Activated T-cell treated with anti-CD3 and anti-CD28 coated beads, Interleukin-2, amount 50 U/mL, for 72 hours (primary cell): Measurements from ENCODE around the gene PCSK6. TPM values are rescaled to one million over a fixed set of nuclear protein-coding genes. Genes with fewer than 3 reads are reported as not detected.

ENCODE experiments used
- ATAC-seq, 2 donors: fragments of 150-1000 bp; cut with Tn5 transposase; replicated peaks in 1 of 2; 2 replicates each; pipeline ENCODE4 v1.10.0; 2021; ENCODE audit warnings: moderate library complexity in 2 of 2, mild to moderate bottlenecking in 1 of 2
- DNase-seq, 2 donors: peaks; one replicate each; pipeline ENCODE4 v3.0.0; 2021 to 2022; ENCODE audit warnings: mixed read lengths in 1 of 2
- H3K27ac Mint-ChIP-seq: one replicate; pipeline ENCODE4 v1.8.0; 2022; ENCODE audit warnings: mild to moderate bottlenecking, moderate library complexity, mixed read lengths
- H3K27me3 Mint-ChIP-seq: one replicate; pipeline ENCODE4 v1.8.0; 2022; ENCODE audit warnings: low read depth, mixed read lengths
- H3K36me3 Mint-ChIP-seq, 2 donors: one replicate each; pipeline ENCODE4 v1.8.0; 2022; ENCODE audit warnings: mixed read lengths in 2 of 2, mild to moderate bottlenecking in 1 of 2; ENCODE audit not compliant: insufficient read depth in 2 of 2
- H3K4me1 Mint-ChIP-seq: one replicate; pipeline ENCODE4 v1.8.0; 2022; ENCODE audit warnings: low read depth, mixed read lengths
- H3K4me3 Mint-ChIP-seq, 2 donors: one replicate each; pipeline ENCODE4 v1.8.0; 2022; ENCODE audit warnings: mild to moderate bottlenecking in 2 of 2, mixed read lengths in 2 of 2, moderate library complexity in 2 of 2
- H3K9me3 Mint-ChIP-seq, 2 donors: one replicate each; pipeline ENCODE4 v1.8.0; 2022; ENCODE audit warnings: mixed read lengths in 2 of 2
- total RNA-seq, 2 donors: library from RNA; stranded (reverse); gene quantifications; one replicate each; pipeline ENCODE4 v1.2.3, GENCODE V29; 2022

PCSK6 gene
- total RNA-seq, 2 donors from 2014 or later, result 0.51 to 2.3 TPM

DNA sequence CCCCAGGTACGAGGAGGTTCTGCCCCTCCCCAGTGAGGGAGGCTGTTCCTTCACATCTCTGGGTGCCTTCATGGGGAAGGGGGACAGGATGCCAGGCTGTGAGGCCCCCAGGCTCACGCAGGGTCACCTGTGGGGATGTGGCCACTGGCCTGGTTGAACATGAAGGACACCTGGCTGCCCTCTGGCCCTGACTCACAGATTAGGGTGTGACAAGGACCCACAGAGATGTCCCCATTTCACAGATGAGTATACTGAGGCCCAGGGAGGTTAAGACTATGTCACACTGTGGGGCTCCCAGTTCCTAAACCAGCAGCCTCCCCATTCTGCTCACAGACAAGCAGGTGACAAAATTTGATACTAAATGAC is 42.4 kb downstream of the PCSK6 start:
- peaks cover 5% of the 10 kb centered on the region for H3K4me1 Mint-ChIP-seq
- H3K4me3 Mint-ChIP-seq, result no peak overlapping the region
- no peak for DNase-seq
- H3K27me3 Mint-ChIP-seq, result peaks cover 32% of the 10 kb centered on the region
- no peaks in the 10 kb centered on the region for H3K36me3 Mint-ChIP-seq
- no peak for ATAC-seq
- peaks cover 2% of the 10 kb centered on the region in 2 donors for H3K9me3 Mint-ChIP-seq
- no peak overlapping the region for H3K27ac Mint-ChIP-seq

- ATAC-seq (peak; percentile 41 to 63), DNase-seq (no peak)
- Mint-ChIP-seq H3K27ac (no peak overlapping the region), H3K9me3 (peaks cover 2% of the 10 kb centered on the region in 2 donors), H3K4me1 (peaks cover 6% of the 10 kb centered on the region), H3K27me3 (peaks cover 28% of the 10 kb centered on the region), H3K36me3 (no peaks in the 10 kb centered on the region), H3K4me3 (no peak overlapping the region)
Observed at GRCh38 chr15:101446518-101447167, 42.9 kb downstream of the PCSK6 start.

GRCh38 chr15:101445562-101446517 is 43.7 kb downstream of the PCSK6 start:
- peaks cover 2% of the 10 kb centered on the region in 2 donors for H3K9me3 Mint-ChIP-seq
- peaks cover 28% of the 10 kb centered on the region for H3K27me3 Mint-ChIP-seq
- ATAC-seq, result peak; percentile 39 to 43
- no peak overlapping the region for H3K4me3 Mint-ChIP-seq
- no peak overlapping the region for H3K27ac Mint-ChIP-seq
- DNase-seq, result no peak
- H3K4me1 Mint-ChIP-seq, result peaks cover 11% of the 10 kb centered on the region
- no peaks in the 10 kb centered on the region for H3K36me3 Mint-ChIP-seq

DNA sequence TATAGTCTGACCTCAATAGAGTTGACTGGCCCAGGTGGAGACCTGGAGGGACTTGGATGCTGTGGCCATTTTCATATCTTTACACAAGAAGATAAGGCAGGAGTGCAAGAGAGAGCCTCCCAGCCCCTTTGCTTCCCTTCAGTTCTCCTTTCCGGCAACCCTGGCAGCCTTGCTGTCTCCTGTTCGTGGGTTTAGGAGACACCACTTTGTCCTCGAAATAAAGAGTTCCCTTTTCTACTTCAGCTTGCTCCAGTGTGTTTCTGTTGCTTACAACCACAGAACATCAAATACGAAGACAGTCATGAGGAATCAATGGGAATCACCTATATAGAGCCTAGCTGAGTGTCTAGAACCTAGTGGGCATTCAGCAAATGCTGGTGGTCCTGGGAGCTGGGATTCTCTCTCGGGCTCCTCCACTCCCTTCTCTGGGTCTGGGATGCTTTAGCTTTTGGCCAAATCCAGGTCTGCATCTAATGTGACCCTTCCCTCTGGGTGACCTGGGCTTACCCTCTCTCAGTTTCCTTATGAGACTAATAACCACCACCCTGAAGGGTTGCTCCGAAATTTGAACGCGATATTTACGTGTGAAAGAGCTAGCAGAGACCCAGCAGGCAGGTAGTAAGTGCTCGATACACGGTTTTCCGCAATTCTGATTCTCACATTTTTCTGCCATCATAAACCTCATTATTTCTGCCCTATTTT is 44.5 kb downstream of the PCSK6 start:
- Mint-ChIP-seq H3K4me3 (no peak overlapping the region), H3K27me3 (peaks cover 26% of the 10 kb centered on the region), H3K9me3 (peaks cover 2% of the 10 kb centered on the region in 2 donors), H3K36me3 (no peaks in the 10 kb centered on the region), H3K4me1 (peaks cover 11% of the 10 kb centered on the region), H3K27ac (no peak overlapping the region)
- ATAC-seq (no peak), DNase-seq (no peak)

GRCh38 chr15:101444015-101444414 is 45.5 kb downstream of the PCSK6 start:
- Mint-ChIP-seq H3K36me3 (no peaks in the 10 kb centered on the region), H3K4me3 (no peak overlapping the region), H3K27me3 (peaks cover 25% of the 10 kb centered on the region), H3K27ac (no peak overlapping the region), H3K4me1 (peaks cover 11% of the 10 kb centered on the region), H3K9me3 (peaks cover 2% of the 10 kb centered on the region in 2 donors)
- DNase-seq, result no peak
- no peak for ATAC-seq

DNA sequence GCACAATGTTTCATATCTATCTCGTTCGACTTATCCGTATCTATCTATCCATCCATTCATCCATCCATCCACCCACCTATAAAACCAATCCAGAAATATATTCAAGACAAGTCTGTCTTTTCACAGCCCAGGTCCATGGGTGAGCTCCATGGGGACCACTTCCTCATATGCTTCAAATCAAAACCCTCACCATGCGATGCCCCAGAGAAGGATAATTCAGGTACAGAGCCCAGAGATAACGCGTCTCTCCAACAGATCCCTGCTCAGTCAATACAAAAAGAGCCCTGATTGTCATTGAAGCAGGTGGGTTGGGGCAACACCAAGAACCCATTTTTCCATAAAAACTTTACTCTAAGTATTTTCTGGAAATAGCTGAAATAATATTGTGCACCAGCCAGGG is 47.2 kb downstream of the PCSK6 start:
- Mint-ChIP-seq H3K27ac (no peak overlapping the region), H3K4me3 (no peak overlapping the region), H3K9me3 (peaks cover 2% of the 10 kb centered on the region in 2 donors), H3K36me3 (no peaks in the 10 kb centered on the region), H3K27me3 (peaks cover 17% of the 10 kb centered on the region), H3K4me1 (peaks cover 11% of the 10 kb centered on the region)
- no peak for ATAC-seq
- no peak for DNase-seq

- no peak overlapping the region for H3K27ac Mint-ChIP-seq
- no peaks in the 10 kb centered on the region for H3K36me3 Mint-ChIP-seq
- ATAC-seq (no peak), DNase-seq (no peak)
- H3K27me3 Mint-ChIP-seq, result peaks cover 17% of the 10 kb centered on the region
- H3K9me3 Mint-ChIP-seq, result peaks cover 2% of the 10 kb centered on the region in 2 donors
- peaks cover 11% of the 10 kb centered on the region for H3K4me1 Mint-ChIP-seq
- peak overlapping the region in 1 of 2 donors; percentile 29 for H3K4me3 Mint-ChIP-seq
Observed at GRCh38 chr15:101441696-101442095, 47.8 kb downstream of the PCSK6 start.

- Mint-ChIP-seq H3K36me3 (no peaks in the 10 kb centered on the region), H3K9me3 (peaks cover 2% of the 10 kb centered on the region in 2 donors), H3K4me3 (peak overlapping the region in 1 of 2 donors; percentile 35), H3K27ac (no peak overlapping the region), H3K4me1 (peaks cover 6% of the 10 kb centered on the region), H3K27me3 (peaks cover 17% of the 10 kb centered on the region)
- ATAC-seq (no peak), DNase-seq (no peak)
Observed at GRCh38 chr15:101440846-101441590, 48.5 kb downstream of the PCSK6 start.

DNA sequence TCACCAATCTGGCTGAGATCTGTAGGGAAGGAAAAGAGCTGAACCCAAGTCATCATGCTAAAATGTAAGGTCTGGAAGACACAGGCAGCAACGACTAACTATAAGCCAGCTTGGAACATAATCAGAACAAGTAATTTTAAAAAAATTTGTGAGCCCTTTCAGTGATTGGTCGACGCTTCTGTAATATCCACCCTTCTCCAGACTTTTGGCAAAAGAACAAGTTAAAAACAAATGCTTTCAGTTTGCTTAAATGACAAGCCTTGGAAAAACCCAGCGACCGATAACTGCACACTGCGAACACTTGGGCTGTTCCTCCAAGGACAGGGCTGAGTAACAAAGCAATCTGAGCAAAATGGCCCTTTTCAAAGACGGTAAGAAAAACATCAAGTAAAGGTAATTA is 49.6 kb downstream of the PCSK6 start:
- no peaks in the 10 kb centered on the region for H3K36me3 Mint-ChIP-seq
- no peaks in the 10 kb centered on the region for H3K9me3 Mint-ChIP-seq
- no peak overlapping the region for H3K27ac Mint-ChIP-seq
- DNase-seq (no peak), ATAC-seq (no peak)
- H3K4me3 Mint-ChIP-seq, result no peak overlapping the region
- H3K4me1 Mint-ChIP-seq, result peaks cover 6% of the 10 kb centered on the region
- H3K27me3 Mint-ChIP-seq, result peaks cover 17% of the 10 kb centered on the region

DNA sequence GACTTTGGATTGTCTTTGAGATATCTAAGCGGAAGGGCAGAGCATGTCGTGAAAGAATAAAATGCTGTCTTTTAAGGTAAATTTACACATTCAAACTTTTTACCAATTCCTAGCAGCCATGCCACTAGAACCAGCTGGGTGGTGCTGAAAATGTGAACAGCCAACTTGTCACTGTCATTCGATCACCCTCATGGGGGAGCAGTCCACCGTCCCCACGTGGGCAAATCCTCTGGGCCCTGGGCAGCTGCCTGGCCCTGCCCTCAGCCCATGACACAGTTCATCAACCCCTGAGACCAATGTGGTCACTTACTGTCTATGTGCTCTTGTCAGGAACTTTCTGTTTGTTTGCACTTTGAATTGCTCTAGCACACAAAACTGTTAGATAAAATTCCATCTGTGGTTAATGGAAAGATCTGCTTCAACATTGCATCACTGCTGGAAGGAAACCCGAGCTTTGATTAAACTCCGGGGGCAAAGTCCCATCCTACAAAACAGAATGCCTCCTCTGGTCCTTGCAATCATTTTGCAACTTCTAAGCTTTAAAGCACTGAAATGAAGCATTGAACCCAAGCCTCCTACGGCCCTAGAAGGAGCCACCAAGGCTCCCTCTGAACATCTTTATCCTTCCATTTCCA is 50.1 kb downstream of the PCSK6 start:
- H3K4me3 Mint-ChIP-seq, result no peak overlapping the region
- H3K4me1 Mint-ChIP-seq, result peaks cover 6% of the 10 kb centered on the region
- ATAC-seq (no peak), DNase-seq (no peak)
- H3K27me3 Mint-ChIP-seq, result peaks cover 17% of the 10 kb centered on the region
- no peaks in the 10 kb centered on the region for H3K9me3 Mint-ChIP-seq
- H3K27ac Mint-ChIP-seq, result no peak overlapping the region
- H3K36me3 Mint-ChIP-seq, result no peaks in the 10 kb centered on the region

DNA sequence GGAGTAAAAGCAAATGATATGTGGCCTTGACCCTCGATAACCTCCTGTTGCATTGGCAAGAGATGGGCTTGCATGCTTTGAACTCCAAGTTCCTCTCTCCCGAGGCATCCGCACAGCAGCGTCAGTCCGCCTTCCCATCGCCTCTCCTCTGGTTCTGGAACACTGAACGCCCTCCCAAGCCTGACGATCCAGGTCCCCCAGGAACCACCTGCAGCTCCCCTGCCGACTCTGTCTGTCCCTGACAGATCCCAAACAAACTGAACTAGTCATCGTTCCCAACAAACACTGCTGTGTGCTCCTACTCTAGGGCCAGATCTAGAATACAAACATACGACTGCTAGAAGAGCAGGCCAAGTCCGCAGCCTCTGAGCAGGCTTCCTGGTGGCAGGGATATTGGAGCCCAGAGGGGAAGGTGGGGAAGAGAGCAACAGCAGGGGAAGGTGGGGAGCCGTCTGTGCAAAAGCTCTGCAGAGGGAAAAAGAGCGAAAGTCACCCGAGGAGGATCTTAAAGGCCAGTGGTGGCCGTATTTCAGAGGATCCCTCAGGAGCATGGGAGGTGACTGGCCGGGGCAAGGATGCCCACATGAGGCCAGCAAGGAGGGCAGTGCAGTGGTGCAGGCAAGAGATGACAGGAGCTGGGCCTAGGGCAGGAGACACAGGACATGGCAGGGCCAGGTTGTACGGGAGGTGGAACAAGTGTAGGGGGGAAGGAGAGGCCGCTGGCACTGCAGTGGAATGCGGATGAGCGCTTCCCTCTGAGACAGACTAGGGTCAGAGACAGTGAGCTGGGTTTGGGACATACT is 50.8 kb downstream of the PCSK6 start:
- no peak overlapping the region for H3K27ac Mint-ChIP-seq
- peaks cover 6% of the 10 kb centered on the region for H3K4me1 Mint-ChIP-seq
- no peaks in the 10 kb centered on the region for H3K36me3 Mint-ChIP-seq
- H3K27me3 Mint-ChIP-seq, result peaks cover 15% of the 10 kb centered on the region
- no peaks in the 10 kb centered on the region for H3K9me3 Mint-ChIP-seq
- ATAC-seq, result no peak
- no peak overlapping the region for H3K4me3 Mint-ChIP-seq
- DNase-seq, result no peak
